ENCODE results near the gene RICTOR. TPM values are rescaled to one million over a fixed set of nuclear protein-coding genes. Genes with fewer than 3 reads are reported as not detected.

RICTOR gene
- total and polyA plus RNA-seq, 9 of the 15 experiments (the other 6 are each of a cell fraction or from before 2014, with no cell fraction given): 13.9 to 46.6 (median 22.6) TPM

- TF ChIP-seq ARID4B (CRISPR knock-in tag; IDR thresholded peaks at IDR 0.05): no peak
- peak; percentile 77; the same call in 1 of the 2 replicates for TF ChIP-seq LEF1 (IDR thresholded peaks at IDR 0.05)
- 0 out of 2 replicates have a peak, but pooled peaks have one; percentile 39 for TF ChIP-seq BCOR (IDR thresholded peaks at IDR 0.05)
- no peak; the same call in 1 of the 2 replicates for TF ChIP-seq ZNF512 (tag; IDR thresholded peaks at IDR 0.05)
- TF ChIP-seq ZFP36 (IDR thresholded peaks at IDR 0.05; ENCODE audit: low read depth, low read length, partially characterized antibody): no peak
- TF ChIP-seq THAP12 (CRISPR knock-in tag; IDR thresholded peaks at IDR 0.05): no peak
- TF ChIP-seq TFAP4 (CRISPR knock-in tag; IDR thresholded peaks at IDR 0.05; ENCODE audit: borderline replicate concordance): no peak
- TF ChIP-seq ZNF121 (CRISPR knock-in tag; conservative IDR thresholded peaks at IDR 0.05): no peak
- TF ChIP-seq ZKSCAN1 (IDR thresholded peaks at IDR 0.05; ENCODE audit: low read depth, low read length): no peak
- TF ChIP-seq ZNF561 (CRISPR knock-in tag; conservative IDR thresholded peaks at IDR 0.05): no peak
- TF ChIP-seq MED1 (CRISPR knock-in tag; IDR thresholded peaks at IDR 0.05; ENCODE audit: borderline replicate concordance): no peak
- TF ChIP-seq ZNF551 (CRISPR knock-in tag; IDR thresholded peaks at IDR 0.05): no peak
- TF ChIP-seq PRMT5 (CRISPR knock-in tag; IDR thresholded peaks at IDR 0.05): no peak
- TF ChIP-seq ELK1 (CRISPR knock-in tag; IDR thresholded peaks at IDR 0.05): no peak
- TF ChIP-seq ZNF263 (CRISPR knock-in tag; IDR thresholded peaks at IDR 0.05; ENCODE audit: borderline replicate concordance): no peak
- no peak for TF ChIP-seq NCOA1 (IDR thresholded peaks at IDR 0.05; ENCODE audit: low read depth)
These were observed 2.8 kb upstream of the RICTOR start (continued) for GRCh38 chr5:39076757-39077728.
